Hepatocyte (in vitro differentiated cells): ENCODE data around the gene CPZ.

Source experiments
- EZH2phosphoT487 ChIP-seq: fragments of 200-600 bp; sonication (generic); IDR thresholded peaks from one replicate; pipeline ENCODE4 v1.6.1; 2018; ENCODE audit warnings: antibody characterized with exemption, mild to moderate bottlenecking, low read depth, moderate library complexity; ENCODE audit not compliant: unreplicated experiment, severe bottlenecking
- TF ChIP-seq, protein P1 (sequence below): fragments of 200-600 bp; sonication (generic); IDR thresholded peaks from 2 replicates; pipeline ENCODE4 v1.5.1; 2016; ENCODE audit warnings: antibody characterized with exemption, mild to moderate bottlenecking; ENCODE audit not compliant: poor library complexity

DNA sequence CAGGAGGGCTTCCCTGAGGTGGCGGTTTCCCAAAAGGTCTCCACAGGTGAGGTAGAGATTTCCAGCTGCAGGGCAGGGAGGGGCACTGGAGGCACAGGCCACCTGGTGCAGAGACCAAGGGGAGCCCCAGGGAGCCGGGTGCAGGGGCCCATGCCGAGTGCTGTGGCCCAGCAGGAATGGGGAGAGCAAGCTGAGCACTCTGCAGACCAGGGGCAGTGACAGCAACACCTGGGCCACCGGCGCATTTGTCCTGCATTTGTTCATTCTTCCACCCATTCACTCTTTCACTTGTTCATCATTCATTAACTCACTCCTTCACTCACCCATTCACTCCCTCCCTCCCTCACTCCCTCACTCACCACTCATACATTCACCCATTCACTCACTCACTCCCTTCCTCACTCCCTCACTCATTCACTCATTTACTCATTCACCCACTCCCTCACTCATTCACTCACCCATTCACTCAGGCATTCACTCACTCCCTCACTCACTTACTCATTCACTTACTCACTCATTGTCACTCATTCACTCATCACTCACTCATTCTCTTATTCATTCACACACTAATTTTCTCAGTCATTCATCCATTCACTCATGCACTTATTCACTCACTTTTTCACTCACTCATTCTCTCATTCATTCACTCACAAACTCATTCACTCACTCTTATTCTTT, 16.3 kb downstream of the CPZ start:
- TF ChIP-seq EZH2phosphoT487 = no peak
- TF ChIP-seq, protein P1, sequence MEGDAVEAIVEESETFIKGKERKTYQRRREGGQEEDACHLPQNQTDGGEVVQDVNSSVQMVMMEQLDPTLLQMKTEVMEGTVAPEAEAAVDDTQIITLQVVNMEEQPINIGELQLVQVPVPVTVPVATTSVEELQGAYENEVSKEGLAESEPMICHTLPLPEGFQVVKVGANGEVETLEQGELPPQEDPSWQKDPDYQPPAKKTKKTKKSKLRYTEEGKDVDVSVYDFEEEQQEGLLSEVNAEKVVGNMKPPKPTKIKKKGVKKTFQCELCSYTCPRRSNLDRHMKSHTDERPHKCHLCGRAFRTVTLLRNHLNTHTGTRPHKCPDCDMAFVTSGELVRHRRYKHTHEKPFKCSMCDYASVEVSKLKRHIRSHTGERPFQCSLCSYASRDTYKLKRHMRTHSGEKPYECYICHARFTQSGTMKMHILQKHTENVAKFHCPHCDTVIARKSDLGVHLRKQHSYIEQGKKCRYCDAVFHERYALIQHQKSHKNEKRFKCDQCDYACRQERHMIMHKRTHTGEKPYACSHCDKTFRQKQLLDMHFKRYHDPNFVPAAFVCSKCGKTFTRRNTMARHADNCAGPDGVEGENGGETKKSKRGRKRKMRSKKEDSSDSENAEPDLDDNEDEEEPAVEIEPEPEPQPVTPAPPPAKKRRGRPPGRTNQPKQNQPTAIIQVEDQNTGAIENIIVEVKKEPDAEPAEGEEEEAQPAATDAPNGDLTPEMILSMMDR = no peak
